Caco-2 (cell line): ENCODE measurements around the gene ZNF529. TPM values are rescaled to one million over a fixed set of nuclear protein-coding genes. Genes with fewer than 3 reads are reported as not detected.
A peak's percentile ranks its signal among the peaks of the same experiment; 100 is the strongest.

Experiments
- BruUV-seq: library from RNA; stranded (reverse); fragments of 400-500 nt; replicated peaks from 2 replicates; lab custom pipeline; 2021; lab: Mats Ljungman, UMichigan
- CTCF ChIA-PET: fragments of 300-600 bp; sonication (Branson Sonifier 250); formaldehyde crosslinking; loops from one replicate; lab custom pipeline; 2022; ENCODE audit warnings: antibody characterized with exemption; lab: Charles Lee
- POLR2A ChIA-PET: fragments of 300-600 bp; sonication (Branson Sonifier 250); formaldehyde crosslinking; loops from one replicate; lab custom pipeline; 2022; ENCODE audit warnings: antibody characterized with exemption; lab: Charles Lee
- DNase-seq, 2 experiments: peaks; one replicate each; pipeline versions ENCODE4 v3.0.0 to v3.0.0-alpha.2; 2020 to 2022
- H3K27me3 ChIP-seq: replicated peaks from 2 replicates; pipeline ENCODE4 v1.6.0; 2011; ENCODE audit warnings: low read length; ENCODE audit not compliant: control insufficient read depth, insufficient read depth
- H3K36me3 ChIP-seq: 2 replicates; pipeline ENCODE4 v1.5.1; 2011; ENCODE audit warnings: low read length; ENCODE audit not compliant: control insufficient read depth, insufficient read depth
- H3K4me1 ChIP-seq: fragments of 250-450 bp; sonication (Bioruptor Pico); 2 replicates; pipeline ENCODE4 v1.5.1; 2020; ENCODE audit warnings: mild to moderate bottlenecking
- H3K4me3 ChIP-seq: 2 replicates; pipeline ENCODE4 v1.5.1; 2011; ENCODE audit warnings: low read depth, mild to moderate bottlenecking, control low read depth, low read length
- H3K9me3 ChIP-seq: fragments of 250-450 bp; sonication (Bioruptor Pico); 2 replicates; pipeline ENCODE4 v1.5.1; 2020; ENCODE audit warnings: mild to moderate bottlenecking, moderate library complexity
- H3K27ac Mint-ChIP-seq: one replicate; pipeline ENCODE4 v1.8.0; 2022; ENCODE audit warnings: mixed read lengths; ENCODE audit not compliant: unreplicated experiment
- H3K27me3 Mint-ChIP-seq: one replicate; pipeline ENCODE4 v1.8.0; 2022; ENCODE audit warnings: mixed read lengths; ENCODE audit not compliant: insufficient read depth, unreplicated experiment
- H3K36me3 Mint-ChIP-seq: one replicate; pipeline ENCODE4 v1.8.0; 2022; ENCODE audit warnings: mild to moderate bottlenecking, mixed read lengths; ENCODE audit not compliant: insufficient read depth, unreplicated experiment
- H3K4me1 Mint-ChIP-seq: one replicate; pipeline ENCODE4 v1.8.0; 2022; ENCODE audit warnings: low read depth, mixed read lengths; ENCODE audit not compliant: unreplicated experiment
- H3K4me3 Mint-ChIP-seq: one replicate; pipeline ENCODE4 v1.8.0; 2022; ENCODE audit warnings: mild to moderate bottlenecking, moderate library complexity, mixed read lengths; ENCODE audit not compliant: unreplicated experiment
- H3K9me3 Mint-ChIP-seq: one replicate; pipeline ENCODE4 v1.8.0; 2022; ENCODE audit warnings: mixed read lengths; ENCODE audit not compliant: unreplicated experiment
- intact Hi-C: fragments of 100-400 bp; cut with micrococcal nuclease; formaldehyde crosslinking; loops from one replicate; pipeline ENCODE4 v1.10.0; 2022; ENCODE audit not compliant: unreplicated experiment
- total RNA-seq: library from RNA; stranded (reverse); gene quantifications from 2 replicates; pipeline ENCODE4 v1.2.3, GENCODE V29; 2022
- TF ChIP-seq, protein P1 (sequence below), 2 experiments: fragments of 200-600 bp in 1 of 2; IDR thresholded peaks; 1 replicate in 1 of 2; 2 replicates in 1 of 2; pipeline versions ENCODE4 v1.5.1 to v1.8.0; 2011 to 2022; ENCODE audit warnings: antibody characterized with exemption in 1 of 2, control low read depth in 1 of 2, inconsistent platforms in 1 of 2, low read depth in 1 of 2, low read length in 1 of 2, mild to moderate bottlenecking in 1 of 2, moderate library complexity in 1 of 2; ENCODE audit not compliant: insufficient read depth in 1 of 2, severe bottlenecking in 1 of 2, unreplicated experiment in 1 of 2

The ZNF529 gene
- total RNA-seq, 1 experiment from 2014 or later: 10.5 TPM

DNA sequence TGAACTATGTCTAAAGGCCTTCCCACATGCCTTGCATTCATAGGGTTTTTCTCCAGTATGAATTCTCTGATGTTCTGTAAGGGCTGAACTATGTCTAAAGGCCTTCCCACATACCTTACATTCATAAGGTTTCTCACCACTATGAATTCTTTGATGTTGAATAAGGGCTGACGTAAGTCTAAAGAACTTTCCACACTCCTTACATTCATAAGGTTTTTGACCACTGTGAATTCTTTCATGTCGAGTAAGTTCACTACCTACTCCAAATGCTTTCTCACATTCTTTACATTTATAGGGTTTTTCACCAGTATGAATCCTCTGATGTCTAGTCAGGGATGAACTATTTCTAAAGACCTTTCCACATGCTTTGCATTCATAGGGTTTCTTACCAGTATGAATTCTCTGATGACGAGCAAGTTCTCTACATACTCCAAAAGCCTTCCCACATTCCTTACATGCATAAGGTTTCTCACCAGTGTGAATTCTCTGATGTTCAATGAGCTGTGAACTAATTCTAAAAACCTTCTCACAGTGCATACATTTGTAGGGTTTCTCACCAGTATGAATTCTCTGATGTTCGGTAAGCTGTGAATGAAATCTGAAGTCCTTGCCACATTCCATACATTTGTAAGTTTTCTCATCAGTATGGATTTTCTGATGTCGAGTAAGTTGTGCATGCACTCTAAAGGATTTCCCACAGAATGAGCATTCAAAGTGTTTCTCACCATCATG is 25.9 kb downstream of the ZNF529 start:
- DNase-seq: no peak
- Histone ChIP-seq H3K4me3 (no peak overlapping the region), H3K9me3 (peaks cover 61% of the 10 kb centered on the region), H3K27me3 (no peaks in the 10 kb centered on the region), H3K4me1 (no peaks in the 10 kb centered on the region), H3K36me3 (no peaks in the 10 kb centered on the region; the same call in 1 of the 2 replicates)
- intact Hi-C loops: no loop called here
- TF ChIP-seq, protein P1, sequence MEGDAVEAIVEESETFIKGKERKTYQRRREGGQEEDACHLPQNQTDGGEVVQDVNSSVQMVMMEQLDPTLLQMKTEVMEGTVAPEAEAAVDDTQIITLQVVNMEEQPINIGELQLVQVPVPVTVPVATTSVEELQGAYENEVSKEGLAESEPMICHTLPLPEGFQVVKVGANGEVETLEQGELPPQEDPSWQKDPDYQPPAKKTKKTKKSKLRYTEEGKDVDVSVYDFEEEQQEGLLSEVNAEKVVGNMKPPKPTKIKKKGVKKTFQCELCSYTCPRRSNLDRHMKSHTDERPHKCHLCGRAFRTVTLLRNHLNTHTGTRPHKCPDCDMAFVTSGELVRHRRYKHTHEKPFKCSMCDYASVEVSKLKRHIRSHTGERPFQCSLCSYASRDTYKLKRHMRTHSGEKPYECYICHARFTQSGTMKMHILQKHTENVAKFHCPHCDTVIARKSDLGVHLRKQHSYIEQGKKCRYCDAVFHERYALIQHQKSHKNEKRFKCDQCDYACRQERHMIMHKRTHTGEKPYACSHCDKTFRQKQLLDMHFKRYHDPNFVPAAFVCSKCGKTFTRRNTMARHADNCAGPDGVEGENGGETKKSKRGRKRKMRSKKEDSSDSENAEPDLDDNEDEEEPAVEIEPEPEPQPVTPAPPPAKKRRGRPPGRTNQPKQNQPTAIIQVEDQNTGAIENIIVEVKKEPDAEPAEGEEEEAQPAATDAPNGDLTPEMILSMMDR (IDR thresholded peaks at IDR 0.05; ENCODE audit: insufficient read depth in 1 of 2, low read depth in 1 of 2, low read length in 1 of 2, severe bottlenecking in 1 of 2, unreplicated experiment in 1 of 2): no peak
- BruUV-seq: no TSS peak
- CTCF ChIA-PET: no interaction called here
- H3K9me3 Mint-ChIP-seq: peaks cover 86% of the 10 kb centered on the region
- POLR2A ChIA-PET: no interaction called here
- H3K27ac Mint-ChIP-seq: no peak overlapping the region
- peaks cover 59% of the 10 kb centered on the region for H3K36me3 Mint-ChIP-seq
- no peak overlapping the region for H3K4me3 Mint-ChIP-seq
- no peaks in the 10 kb centered on the region for H3K4me1 Mint-ChIP-seq
- H3K27me3 Mint-ChIP-seq: no peaks in the 10 kb centered on the region

DNA sequence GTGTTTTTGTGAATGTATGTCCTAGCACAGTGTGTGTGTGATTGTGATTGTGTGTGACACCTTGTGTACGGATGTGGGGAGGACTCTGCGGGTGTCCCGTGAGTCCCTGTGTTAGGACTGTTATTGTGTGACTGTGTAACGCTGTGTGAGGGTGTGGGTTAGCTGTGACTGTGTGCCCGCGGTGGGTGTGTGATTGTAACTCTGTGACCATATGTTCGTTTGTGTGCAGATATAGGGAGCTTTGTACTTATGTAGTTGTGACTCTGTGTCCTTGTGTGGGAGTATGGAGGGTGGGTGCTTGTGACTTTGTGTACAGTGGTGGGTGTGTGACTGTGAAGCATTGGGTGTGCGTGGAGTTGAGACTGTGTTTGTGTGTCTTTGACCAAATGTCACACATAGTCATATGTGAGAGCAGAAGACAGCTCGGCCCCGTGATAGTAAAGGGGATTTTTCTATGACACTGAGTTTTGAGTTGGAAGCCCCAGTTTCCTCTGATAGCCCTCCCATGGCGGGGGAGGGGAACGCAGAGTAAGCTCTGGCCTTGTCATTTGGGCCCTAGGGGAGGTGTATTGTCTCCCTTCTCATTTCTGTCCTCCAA is 44.1 kb downstream of the ZNF529 start:
- POLR2A ChIA-PET: interaction anchor here (0.6 to 2.0 kb wide), 5 partner anchors 12 to 315 kb away, joined by 3 to 34 read pairs (median 3); partner anchors contain the start of genes ZNF529, ZNF565 and ZNF566
- Mint-ChIP-seq H3K9me3 (peaks cover 3% of the 10 kb centered on the region), H3K4me3 (peak overlapping the region; percentile 100)

More for the DNA sequence above, 44.1 kb downstream of the ZNF529 start:
- H3K27me3 ChIP-seq: no peaks in the 10 kb centered on the region
- intact Hi-C loops: loop anchor here (1.0 to 5.0 kb wide), 6 partner anchors 40 to 402 kb away; partner anchors contain the start of genes ZFP82, ZNF529, ZNF566 and ZNF567
- H3K36me3 ChIP-seq: peaks cover 5% of the 10 kb centered on the region
- DNase-seq: peak in 1 of 2 experiments; percentile 26
- CTCF ChIA-PET: interaction anchor here (1.7 kb wide), 1 partner anchor 40 kb away, joined by 7 read pairs; the partner anchor contains the start of gene ZNF566
- TSS peak; percentile 67 for BruUV-seq
- Mint-ChIP-seq H3K27me3 (no peaks in the 10 kb centered on the region), H3K27ac (peak overlapping the region; percentile 99), H3K4me1 (peaks cover 6% of the 10 kb centered on the region), H3K36me3 (peaks cover 32% of the 10 kb centered on the region)
- peaks cover 12% of the 10 kb centered on the region; the same call in 1 of the 2 replicates for H3K9me3 ChIP-seq
- TF ChIP-seq, protein P1 (IDR thresholded peaks at IDR 0.05; ENCODE audit: insufficient read depth in 1 of 2, low read depth in 1 of 2, low read length in 1 of 2, severe bottlenecking in 1 of 2, unreplicated experiment in 1 of 2): no peak
- H3K4me3 ChIP-seq: peak overlapping the region; percentile 92
- no peaks in the 10 kb centered on the region for H3K4me1 ChIP-seq
